ENCODE data around the gene PDK3.

DNA sequence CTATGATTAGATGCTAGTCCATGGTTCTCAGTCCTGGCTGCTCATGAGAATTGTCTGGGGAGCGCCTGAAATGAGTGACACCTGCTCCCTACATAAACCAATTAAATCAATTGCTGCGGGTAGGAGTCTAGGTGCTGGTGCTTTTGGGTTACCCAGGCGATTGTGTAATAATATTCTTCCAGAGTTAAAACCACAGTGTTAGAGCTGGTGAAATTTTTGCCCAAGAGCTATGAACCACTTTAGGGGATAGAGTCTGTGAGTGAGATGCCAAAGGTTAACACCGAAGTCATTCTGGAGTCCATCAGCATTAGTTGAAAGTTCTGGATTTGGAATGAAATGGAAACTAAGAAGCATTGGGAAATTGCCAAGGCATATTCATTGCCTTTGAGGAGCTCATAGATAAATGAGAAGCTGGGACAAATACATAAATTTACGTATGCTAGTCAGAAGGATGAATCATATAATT lies 15.3 kb downstream of the PDK3 start:
- TF ChIP-seq HDGF (IDR thresholded peaks at IDR 0.05; ENCODE audit: borderline replicate concordance) (no peak), CTBP1 (IDR thresholded peaks at IDR 0.05; ENCODE audit: borderline replicate concordance) (no peak), NFRKB (IDR thresholded peaks at IDR 0.05) (no peak), BHLHE40 (IDR thresholded peaks at IDR 0.05; ENCODE audit: borderline replicate concordance) (no peak), SP1 (IDR thresholded peaks at IDR 0.05) (no peak), FOXA1 (IDR thresholded peaks at IDR 0.05) (no peak), L3MBTL2 (conservative IDR thresholded peaks at IDR 0.05) (no peak)

Measured in HEK293T (cell line).